Measurements from ENCODE around the gene KATNAL1. TPM values are rescaled to one million over a fixed set of nuclear protein-coding genes. Genes with fewer than 3 reads are reported as not detected.

The KATNAL1 gene
- total RNA-seq, 1 experiment from 2014 or later: 5.1 TPM

- CTCF ChIA-PET: no interaction called here
- Mint-ChIP-seq H3K4me3 (ENCODE audit: low read depth, unreplicated experiment) (no peak overlapping the region), H3K36me3 (ENCODE audit: insufficient read depth, unreplicated experiment) (no peaks in the 10 kb centered on the region), H3K27me3 (ENCODE audit: unreplicated experiment) (peaks cover 25% of the 10 kb centered on the region), H3K9me3 (ENCODE audit: low read depth, unreplicated experiment) (no peaks in the 10 kb centered on the region), H3K27ac (ENCODE audit: unreplicated experiment) (no peak overlapping the region), H3K4me1 (ENCODE audit: low read depth, unreplicated experiment) (peaks cover 3% of the 10 kb centered on the region)
- intact Hi-C loops (cut with micrococcal nuclease; ENCODE audit: unreplicated experiment): no loop called here
- no peak for TF ChIP-seq CTCF (IDR thresholded peaks at IDR 0.05; ENCODE audit: unreplicated experiment)
- no peak for DNase-seq
- BruUV-seq (replicated peaks): no TSS peak
Observed at GRCh38 chr13:30153545-30154426, 153.6 kb downstream of the KATNAL1 start.

Other genes starting within 250 kb of the KATNAL1 start
- gene UBE2L5, start 114.9 kb upstream of the KATNAL1 start, total RNA-seq (2022): not detected in 2 replicates
- 344 and 410 TPM in 2 replicates for gene HMGB1, start 158.4 kb upstream of the KATNAL1 start, total RNA-seq (2022)